ENCODE measurements around the gene TMEM81. TPM values are rescaled to one million over a fixed set of nuclear protein-coding genes. Genes with fewer than 3 reads are reported as not detected.
A peak's percentile ranks its signal among the peaks of the same experiment; 100 is the strongest.

TMEM81 gene
- total and polyA plus RNA-seq, 10 of the 15 experiments (the other 5 are each of a cell fraction or from before 2014, with no cell fraction given), result 0.62 to 2.2 (median 1.1) TPM

DNA sequence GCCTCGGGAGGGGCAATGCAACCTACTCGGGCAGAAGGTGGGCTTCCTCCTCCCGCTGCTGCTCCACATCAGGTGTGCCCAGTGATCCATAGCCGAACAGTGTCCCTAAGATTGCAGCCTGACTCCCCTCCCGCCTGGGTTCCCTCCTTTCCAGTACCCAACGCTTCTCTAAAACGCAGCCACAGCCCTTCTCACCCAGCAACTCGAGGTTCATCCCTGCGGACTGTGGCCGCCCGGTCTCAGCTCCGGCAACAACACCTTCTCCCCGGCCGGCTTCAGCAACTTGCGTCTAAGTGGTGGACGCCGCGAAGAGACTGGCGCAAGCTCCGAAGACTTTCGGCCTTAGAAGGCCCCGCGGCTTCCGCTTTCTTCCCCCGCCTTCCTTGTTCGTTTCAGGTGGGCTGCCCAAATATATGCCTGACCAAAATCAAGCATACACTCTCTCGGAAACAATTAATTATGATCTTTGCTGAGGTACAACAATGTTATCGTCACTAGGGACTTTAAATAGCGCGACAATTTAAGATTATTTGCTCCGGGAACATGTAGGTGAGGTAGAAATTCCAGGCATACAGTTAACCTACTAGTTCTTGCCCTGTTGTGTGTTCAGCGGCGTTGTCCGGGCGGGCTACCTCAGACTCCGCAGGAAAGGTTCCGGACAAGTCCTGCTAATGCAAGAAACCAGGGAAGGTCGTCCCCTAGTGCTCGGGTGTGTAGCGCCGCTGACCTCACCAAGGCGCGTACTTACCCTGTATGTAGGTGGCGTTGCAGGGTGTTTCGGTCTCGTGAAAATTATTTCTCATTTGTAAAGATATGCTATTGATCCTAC is 37.6 kb upstream of the TMEM81 start, which contains the start of gene RBBP5 (continued):
- TF ChIP-seq MLLT1 (IDR thresholded peaks at IDR 0.05), result peak; percentile 78; the same call in 1 of the 2 replicates
- TF ChIP-seq SMARCA5 (IDR thresholded peaks at IDR 0.05), result peak; percentile 98
- TF ChIP-seq EGR1 (IDR thresholded peaks at IDR 0.05; ENCODE audit: borderline replicate concordance in 1 of 2, low read depth in 2 of 2, low read length in 2 of 2), result peak in 1 of 2 experiments; percentile 68; a peak in 1 of 3 replicates
- TF ChIP-seq CTCF (IDR thresholded peaks at IDR 0.05 in 2 of 3, conservative IDR thresholded peaks at IDR 0.05 in 1 of 3; ENCODE audit: control insufficient read depth in 2 of 3, extremely low read depth in 1 of 3, insufficient read depth in 1 of 3, low read depth in 3 of 3, low read length in 3 of 3), result peak; percentile 76 to 84 (median 82)
- peak; percentile 47 for TF ChIP-seq ZZZ3 (IDR thresholded peaks at IDR 0.05; ENCODE audit: control insufficient read depth, insufficient read length, low read depth)
- TF ChIP-seq GABPA (IDR thresholded peaks at IDR 0.05; ENCODE audit: low read depth), result peak; percentile 95
- peak; percentile 94 for TF ChIP-seq HCFC1 (IDR thresholded peaks at IDR 0.05; ENCODE audit: low read length)
- TF ChIP-seq NR2C2 (IDR thresholded peaks at IDR 0.05; ENCODE audit: borderline replicate concordance, control insufficient read depth, insufficient read length, low read depth), result no peak
- TF ChIP-seq MYC (IDR thresholded peaks at IDR 0.05; ENCODE audit: insufficient read depth, insufficient read length, insufficient replicate concordance, low read length, severe bottlenecking), result peak; percentile 87

All from GM12878 (cell line).